HepG2 (cell line): ENCODE measurements around the gene CCDC142. TPM values are rescaled to one million over a fixed set of nuclear protein-coding genes. Genes with fewer than 3 reads are reported as not detected.

Experiments
- ATAC-seq: fragments of 200-7000 bp; cut with Tn5 transposase; 3 replicates; pipeline ENCODE4 v1.9.1; 2020; ENCODE audit warnings: mild to moderate bottlenecking, moderate library complexity
- BruUV-seq: library from RNA; stranded (reverse); fragments of 400-500 nt; replicated peaks from 2 replicates; lab custom pipeline; 2021; lab: Mats Ljungman, UMichigan
- CTCF ChIA-PET: fragments of 300-600 bp; formaldehyde crosslinking; extraction: SDS; loops from one replicate; lab custom pipeline; 2021; ENCODE audit warnings: low total read pairs, inconsistent platforms, low intra/inter-chr PET ratio; lab: Yijun Ruan, JAX
- POLR2A ChIA-PET: fragments of 350-600 bp; sonication (Branson Sonifier 250); formaldehyde crosslinking; loops from one replicate; lab custom pipeline; 2020; ENCODE audit warnings: antibody characterized with exemption, inconsistent platforms; lab: Yijun Ruan, JAX
- DNase-seq: peaks from one replicate; pipeline ENCODE4 v3.0.0-alpha.2; 2015; ENCODE audit warnings: low spot score
- FAIRE-seq: peaks from 3 replicates; lab custom pipeline; 2011; peaks lifted over from hg19 to GRCh38; lab: Jason Lieb, UNC
- H2AFZ ChIP-seq: one replicate; pipeline ENCODE4 v1.6.1; 2011; ENCODE audit warnings: low read length, inconsistent platforms
- H3K27ac ChIP-seq: fragments of 300-600 bp; 3 replicates; pipeline ENCODE4 v1.8.0; 2011; ENCODE audit warnings: mixed run types, mild to moderate bottlenecking, mixed read lengths, low read length, inconsistent platforms; ENCODE audit not compliant: insufficient read depth; ENCODE audit errors: extremely low read length
- H3K27me3 ChIP-seq, 2 experiments: fragments of 200-600 bp in 1 of 2; 2 replicates in 1 of 2; 3 replicates in 1 of 2; pipeline versions ENCODE4 v1.6.0 to v1.8.0; 2011; ENCODE audit warnings: low read length in 2 of 2, mild to moderate bottlenecking in 2 of 2, moderate library complexity in 2 of 2, inconsistent platforms in 1 of 2; ENCODE audit not compliant: insufficient read depth in 2 of 2, control insufficient read depth in 1 of 2
- H3K36me3 ChIP-seq, 2 experiments: fragments of 200-600 bp in 1 of 2; replicated peaks in 1 of 2; 2 replicates in 1 of 2; 3 replicates in 1 of 2; pipeline versions ENCODE4 v1.5.1 to v1.8.0; 2011; ENCODE audit warnings: low read length in 2 of 2, inconsistent platforms in 1 of 2; ENCODE audit not compliant: insufficient read depth in 2 of 2, control insufficient read depth in 1 of 2
- H3K4me1 ChIP-seq: 2 replicates; pipeline ENCODE4 v1.5.1; 2012; ENCODE audit warnings: low read length, inconsistent platforms; ENCODE audit not compliant: insufficient read depth
- H3K4me2 ChIP-seq: 2 replicates; pipeline ENCODE4 v1.6.0; 2011; ENCODE audit warnings: low read depth, low read length, inconsistent platforms
- H3K4me3 ChIP-seq, 3 experiments: fragments of 200-600 bp in 1 of 3; sonication (generic), shearing (Covaris generic) in 1 of 3; replicated peaks in 1 of 3; 2 replicates each; pipeline ENCODE4 v1.5.1; 2011 to 2016; ENCODE audit warnings: low read length in 3 of 3, inconsistent platforms in 2 of 3, low read depth in 2 of 3, mild to moderate bottlenecking in 2 of 3, control low read depth in 1 of 3, mixed read lengths in 1 of 3; ENCODE audit not compliant: insufficient read depth in 1 of 3
- H3K79me2 ChIP-seq: one replicate; pipeline ENCODE4 v1.6.1; 2011; ENCODE audit warnings: low read length, inconsistent platforms; ENCODE audit not compliant: insufficient read depth
- H3K9ac ChIP-seq: 2 replicates; pipeline ENCODE4 v1.6.0; 2011; ENCODE audit warnings: mild to moderate bottlenecking, low read depth, low read length, inconsistent platforms; ENCODE audit not compliant: insufficient read depth
- H3K9me3 ChIP-seq: 2 replicates; pipeline ENCODE4 v1.5.1; 2012; ENCODE audit warnings: mild to moderate bottlenecking, low read length
- H4K20me1 ChIP-seq: 2 replicates; pipeline ENCODE4 v1.6.0; 2011; ENCODE audit warnings: inconsistent platforms, mild to moderate bottlenecking, low read length, moderate library complexity; ENCODE audit not compliant: insufficient read depth
- ELK4 ChIP-seq: sonication (generic); formaldehyde crosslinking; IDR thresholded peaks from 2 replicates; pipeline ENCODE4 v1.9.0; 2021; ENCODE audit warnings: missing genetic modification reagents, borderline replicate concordance
- ETS1 ChIP-seq: sonication (generic); formaldehyde crosslinking; IDR thresholded peaks from 2 replicates; pipeline ENCODE4 v1.4.0; 2020; ENCODE audit warnings: missing genetic modification reagents
- GFI1 ChIP-seq: sonication (generic); formaldehyde crosslinking; IDR thresholded peaks from 2 replicates; pipeline ENCODE4 v1.5.0; 2020; ENCODE audit warnings: missing genetic modification reagents, mild to moderate bottlenecking, borderline replicate concordance
- POLR2G ChIP-seq: fragments of 200-400 bp; formaldehyde crosslinking; IDR thresholded peaks from 2 replicates; pipeline ENCODE4 v1.6.1; 2018; ENCODE audit warnings: mild to moderate bottlenecking, low read depth, low read length, moderate library complexity
- RBFOX2 ChIP-seq: fragments of 200-400 bp; formaldehyde crosslinking; IDR thresholded peaks from 2 replicates; pipeline ENCODE4 v1.6.1; 2017; ENCODE audit warnings: low read depth, mild to moderate bottlenecking, low read length
- SUZ12 ChIP-seq: fragments of 150-350 bp; IDR thresholded peaks from 2 replicates; pipeline ENCODE4 v1.6.1; 2014; ENCODE audit warnings: low read depth, low read length
- TAF1 ChIP-seq: sonication (generic); formaldehyde crosslinking; IDR thresholded peaks from 2 replicates; pipeline ENCODE4 v1.4.0; 2020; ENCODE audit warnings: missing genetic modification reagents
- TCF12 ChIP-seq, 2 experiments: fragments of 450-650 bp in 1 of 2; sonication (generic) in 1 of 2; formaldehyde crosslinking in 1 of 2; IDR thresholded peaks; 2 replicates each; pipeline versions ENCODE4 v1.6.1 to v1.8.0; 2017 to 2022; ENCODE audit warnings: antibody characterized with exemption in 1 of 2, mild to moderate bottlenecking in 1 of 2, missing genetic modification reagents in 1 of 2, moderate library complexity in 1 of 2
- TEAD3 ChIP-seq: optimal IDR thresholded peaks from 2 replicates; pipeline ENCODE3; 2016; ENCODE audit warnings: borderline replicate concordance
- ZBED4 ChIP-seq: sonication (generic); formaldehyde crosslinking; IDR thresholded peaks from 2 replicates; pipeline ENCODE4 v1.4.0; 2020; ENCODE audit warnings: missing genetic modification reagents, borderline replicate concordance
- ZFP1 ChIP-seq: IDR thresholded peaks from 2 replicates; pipeline ENCODE4 v1.6.1; 2016
- ZFP82 ChIP-seq: sonication (generic); formaldehyde crosslinking; IDR thresholded peaks from 2 replicates; pipeline ENCODE4 v1.5.1; 2020; ENCODE audit warnings: mild to moderate bottlenecking, missing genetic modification reagents, borderline replicate concordance
- ZFX ChIP-seq: sonication (generic); formaldehyde crosslinking; IDR thresholded peaks from 2 replicates; pipeline ENCODE4 v1.4.0; 2020; ENCODE audit warnings: mild to moderate bottlenecking, low read depth, missing genetic modification reagents, moderate library complexity
- ZNF343 ChIP-seq: sonication (generic); formaldehyde crosslinking; IDR thresholded peaks from 2 replicates; pipeline ENCODE4 v1.4.0; 2020; ENCODE audit warnings: mild to moderate bottlenecking, missing genetic modification reagents
- WGBS: methylation state at CpG from one replicate; pipeline ENCODE4 v1.1.6; 2017; ENCODE audit warnings: low lambda C conversion rate; 5-methylcytosine and 5-hydroxymethylcytosine counted together
- in situ Hi-C: cut with HindIII; loops from 2 replicates; pipeline ENCODE4 v1.10.0; 2017; ENCODE audit warnings: low pct_unique_long_range_greater_than_20kb; ENCODE audit not compliant: extremely low pct_ligation_motif_present
- intact Hi-C: fragments of 100-400 bp; cut with micrococcal nuclease; formaldehyde crosslinking; loops from one replicate; pipeline ENCODE4 v1.10.0; 2022; ENCODE audit not compliant: unreplicated experiment
- polyA plus RNA-seq, 8 experiments: library from polyadenylated mRNA; depleted of rRNA in 3 of 8; stranded (reverse) in 7 of 8; unstranded in 1 of 8; fragments of >200 nt; fragmentation: Illumina TruSeq in 4 of 8; extraction: Trizol in 4 of 8; gene quantifications; 2 replicates each; pipeline versions ENCODE4 v1.2.1 to v1.2.3, GENCODE V29; 2011 to 2016; ENCODE audit warnings: low read depth in 4 of 8, missing spikeins in 1 of 8, mixed read lengths in 1 of 8; ENCODE audit not compliant: insufficient read depth in 1 of 8
- total RNA-seq, 5 experiments: library from RNA; depleted of rRNA; stranded (reverse); fragments of >200 nt; fragmentation: Illumina TruSeq; extraction: Trizol; gene quantifications; 2 replicates each; pipeline ENCODE4 v1.2.3, GENCODE V29; 2016; ENCODE audit warnings: low read depth in 1 of 5
- TF ChIP-seq, protein P1 (sequence below): sonication (generic); formaldehyde crosslinking; IDR thresholded peaks from 2 replicates; pipeline ENCODE4 v1.8.1; 2022; ENCODE audit warnings: low read depth, mild to moderate bottlenecking, missing genetic modification reagents

Gene CCDC142
- total and polyA plus RNA-seq, 2 of the 13 experiments (the other 11 are each of a cell fraction or from before 2014, with no cell fraction given): 14.7 to 30.4 TPM

DNA sequence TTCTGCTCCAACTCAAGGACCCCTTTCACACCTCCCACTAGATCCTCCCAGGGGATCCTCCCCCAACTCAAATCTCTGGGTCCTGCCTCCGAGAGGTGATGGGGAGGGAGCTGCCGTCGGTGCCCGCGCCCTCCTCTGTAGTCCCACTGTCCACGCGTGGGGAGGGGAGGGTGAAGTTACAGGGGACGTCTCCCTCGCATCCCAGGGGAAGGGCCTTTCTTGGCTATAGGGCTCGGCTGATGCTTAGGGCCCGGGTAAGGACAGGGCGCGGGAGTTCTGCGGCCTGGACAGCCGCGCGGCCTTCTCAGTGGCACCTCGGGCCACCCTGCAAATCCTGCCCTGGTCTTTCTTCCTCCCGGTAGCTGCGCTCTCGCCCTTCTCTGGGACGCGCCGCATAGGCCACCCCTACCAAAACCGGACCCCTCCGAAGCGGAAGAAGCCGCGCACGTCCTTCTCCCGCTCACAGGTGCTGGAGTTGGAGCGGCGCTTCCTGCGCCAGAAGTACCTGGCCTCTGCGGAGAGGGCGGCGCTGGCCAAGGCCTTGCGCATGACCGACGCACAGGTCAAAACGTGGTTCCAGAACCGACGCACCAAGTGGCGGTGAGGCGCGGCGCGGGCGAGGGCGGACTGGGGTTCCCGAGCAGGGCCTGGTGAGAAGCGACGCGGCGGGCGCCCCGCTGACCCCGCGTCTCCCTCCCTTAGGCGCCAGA, 32.6 kb upstream of the CCDC142 start:
- H3K9me3 ChIP-seq: no peaks in the 10 kb centered on the region
- BruUV-seq: no TSS peak
- H3K27me3 ChIP-seq: no peaks in the 10 kb centered on the region
- H3K9ac ChIP-seq: no peak overlapping the region
- ATAC-seq: no peak
- no peak overlapping the region for H3K27ac ChIP-seq
- no peaks in the 10 kb centered on the region for H3K79me2 ChIP-seq
- peaks cover 43% of the 10 kb centered on the region for H3K4me1 ChIP-seq
- CTCF ChIA-PET: no interaction called here
- POLR2A ChIA-PET: interaction anchor here (2.1 kb wide), 1 partner anchor 12 kb away, joined by 6 read pairs; no protein-coding TSS in a partner anchor
- no peak overlapping the region for H2AFZ ChIP-seq
- no peaks in the 10 kb centered on the region for H4K20me1 ChIP-seq
- in situ Hi-C loops (no loop called here), intact Hi-C loops (no loop called here)
- H3K36me3 ChIP-seq: peaks cover 11 to 16% of the 10 kb centered on the region in 2 experiments; a peak in 4 of 5 replicates
- 98% methylated on average over 55 of the region's 60 CpGs for WGBS
- no peak overlapping the region for H3K4me3 ChIP-seq
- no peak for FAIRE-seq
- no peak for DNase-seq
- H3K4me2 ChIP-seq: no peak overlapping the region
- TF ChIP-seq ZFP82 (CRISPR knock-in tag): no peak
- no peak for TF ChIP-seq GFI1
- TF ChIP-seq TCF12 (IDR thresholded peaks at IDR 0.05): no peak
- no peak for TF ChIP-seq TCF12 (CRISPR knock-in tag; IDR thresholded peaks at IDR 0.05)
- no peak for TF ChIP-seq ELK4
- no peak for TF ChIP-seq ZBED4 (CRISPR knock-in tag)
- TF ChIP-seq SUZ12: no peak
- TF ChIP-seq ETS1: no peak
- TF ChIP-seq ZFP1: no peak
- TF ChIP-seq ZNF343 (CRISPR knock-in tag): no peak
- TF ChIP-seq POLR2G: peak; percentile 16; the same call in 1 of the 2 replicates
- TF ChIP-seq, protein P1, sequence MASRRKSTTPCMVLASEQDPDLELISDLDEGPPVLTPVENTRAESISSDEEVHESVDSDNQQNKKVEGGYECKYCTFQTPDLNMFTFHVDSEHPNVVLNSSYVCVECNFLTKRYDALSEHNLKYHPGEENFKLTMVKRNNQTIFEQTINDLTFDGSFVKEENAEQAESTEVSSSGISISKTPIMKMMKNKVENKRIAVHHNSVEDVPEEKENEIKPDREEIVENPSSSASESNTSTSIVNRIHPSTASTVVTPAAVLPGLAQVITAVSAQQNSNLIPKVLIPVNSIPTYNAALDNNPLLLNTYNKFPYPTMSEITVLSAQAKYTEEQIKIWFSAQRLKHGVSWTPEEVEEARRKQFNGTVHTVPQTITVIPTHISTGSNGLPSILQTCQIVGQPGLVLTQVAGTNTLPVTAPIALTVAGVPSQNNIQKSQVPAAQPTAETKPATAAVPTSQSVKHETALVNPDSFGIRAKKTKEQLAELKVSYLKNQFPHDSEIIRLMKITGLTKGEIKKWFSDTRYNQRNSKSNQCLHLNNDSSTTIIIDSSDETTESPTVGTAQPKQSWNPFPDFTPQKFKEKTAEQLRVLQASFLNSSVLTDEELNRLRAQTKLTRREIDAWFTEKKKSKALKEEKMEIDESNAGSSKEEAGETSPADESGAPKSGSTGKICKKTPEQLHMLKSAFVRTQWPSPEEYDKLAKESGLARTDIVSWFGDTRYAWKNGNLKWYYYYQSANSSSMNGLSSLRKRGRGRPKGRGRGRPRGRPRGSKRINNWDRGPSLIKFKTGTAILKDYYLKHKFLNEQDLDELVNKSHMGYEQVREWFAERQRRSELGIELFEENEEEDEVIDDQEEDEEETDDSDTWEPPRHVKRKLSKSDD (CRISPR knock-in tag): 0 out of 2 replicates have a peak, but pooled peaks have one; percentile 12
- TF ChIP-seq RBFOX2: peak; percentile 19
- TF ChIP-seq TAF1 (CRISPR knock-in tag): peak; percentile 21; the same call in 1 of the 2 replicates
- no peak for TF ChIP-seq ZFX (CRISPR knock-in tag)
- no peak for TF ChIP-seq TEAD3 (CRISPR knock-in tag)
